8988T (cell line): Measurements from ENCODE around the gene CYB5R3.
"Not testable (repeated sequence)": the region's sequence is repeated elsewhere in the genome, so short reads cannot be mapped to it uniquely, and the experiment has no call there.

Experiments used
- DNase-seq: peaks from one replicate; pipeline ENCODE4 v3.0.0; 2011

Gene CYB5R3

GRCh38 chr22:42622061-42622710 lies 27.0 kb downstream of the CYB5R3 start:
- no peak for DNase-seq

DNA sequence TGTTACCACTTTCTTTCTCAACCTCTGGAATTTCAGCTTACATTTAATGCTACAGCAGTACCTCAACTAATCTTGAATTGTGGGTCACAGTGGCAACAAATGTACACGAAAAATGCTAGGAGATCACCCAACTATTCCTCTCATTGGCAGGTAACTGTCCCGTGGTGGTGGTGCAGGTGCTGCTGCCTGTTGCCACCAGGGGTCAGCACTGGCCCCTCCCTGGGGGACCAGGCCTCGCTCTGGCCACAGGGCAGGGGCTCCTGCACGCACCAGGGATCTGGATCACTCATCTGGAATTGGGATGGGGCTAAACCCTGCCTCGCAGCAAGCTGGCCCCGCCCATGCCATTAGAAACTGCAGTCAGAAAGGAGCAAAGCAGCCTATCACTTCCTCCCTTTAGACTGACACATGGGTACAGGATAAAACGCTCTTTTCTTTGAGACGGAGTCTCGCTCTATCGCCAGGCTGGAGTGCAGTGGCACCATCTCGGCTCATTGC lies 27.6 kb downstream of the CYB5R3 start:
- DNase-seq, result peak; percentile 87

DNA sequence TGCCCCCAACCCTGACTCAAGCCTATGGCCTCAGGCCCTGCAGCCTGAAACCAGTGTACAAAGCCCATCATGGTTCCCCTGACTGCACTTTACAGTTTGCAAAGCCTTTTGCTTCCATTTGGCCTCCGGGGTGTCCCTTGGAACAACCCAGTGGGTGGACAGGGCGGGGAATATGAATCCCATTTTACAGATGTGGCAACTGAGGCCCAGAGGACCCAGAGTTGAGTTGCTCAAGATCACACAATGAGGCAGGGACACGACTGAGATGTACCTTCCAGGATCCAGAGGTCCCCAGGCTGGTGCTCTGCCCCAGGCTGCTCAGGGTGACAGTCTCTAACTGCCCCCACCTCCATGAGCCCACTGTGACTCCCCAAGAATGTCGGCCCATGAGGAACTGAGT lies 29.1 kb downstream of the CYB5R3 start:
- DNase-seq, result no peak

GRCh38 chr22:42619261-42620063 lies 29.7 kb downstream of the CYB5R3 start:
- DNase-seq, result no peak

- no peak for DNase-seq
Measured at GRCh38 chr22:42617155-42617983, 31.8 kb downstream of the CYB5R3 start.

- not testable (repeated sequence) for DNase-seq
Measured at GRCh38 chr22:42615860-42616175, 33.4 kb downstream of the CYB5R3 start.

GRCh38 chr22:42615092-42615859 lies 33.9 kb downstream of the CYB5R3 start:
- DNase-seq, result peak; percentile 55

DNA sequence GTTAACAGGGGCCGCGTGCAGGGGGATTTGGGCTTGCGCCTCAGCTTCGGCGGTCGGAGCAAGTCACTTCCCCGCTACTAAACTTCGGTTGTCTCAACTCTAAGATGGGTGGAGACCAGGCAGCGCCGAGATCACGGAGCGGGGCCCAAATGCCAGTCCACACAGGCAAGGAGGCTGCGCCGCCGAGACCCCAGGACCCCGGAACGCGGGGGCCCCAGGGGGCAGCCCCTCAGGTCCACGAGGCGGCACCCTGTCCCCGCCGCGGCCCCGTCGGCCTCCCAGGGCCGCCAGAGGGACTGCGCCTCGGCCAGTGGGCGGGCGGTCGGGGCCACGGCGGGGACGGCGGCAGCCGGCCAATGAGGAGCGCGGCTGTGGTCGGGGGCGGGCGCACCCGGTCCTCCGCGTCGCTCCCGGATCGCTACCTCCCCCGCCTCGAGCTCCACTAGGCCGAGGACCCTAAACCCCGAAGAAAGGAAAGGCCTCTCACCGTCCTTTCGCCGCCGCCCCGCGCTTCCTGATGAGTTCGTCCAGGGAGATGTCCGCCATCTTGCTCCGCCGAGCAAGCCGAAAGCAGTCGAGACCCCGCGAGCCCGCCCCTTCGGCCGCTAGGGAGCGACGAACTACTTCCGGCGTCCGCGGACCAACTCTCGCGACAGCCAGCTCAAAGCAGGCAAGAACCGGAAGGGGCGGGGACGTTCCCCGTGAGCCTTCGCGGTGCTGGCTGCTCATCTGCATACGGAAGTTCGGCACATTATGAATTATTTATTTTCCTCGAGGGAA lies 34.7 kb downstream of the CYB5R3 start, which contains the start of gene POLDIP3:
Gene POLDIP3 (minus strand): TSS at position 572 of the 780 bp plus-strand sequence. CDS start 26 bp downstream, at position 546.
- peak; percentile 74 for DNase-seq

- no peak for DNase-seq
Measured at GRCh38 chr22:42613872-42614301, 35.3 kb downstream of the CYB5R3 start.

DNA sequence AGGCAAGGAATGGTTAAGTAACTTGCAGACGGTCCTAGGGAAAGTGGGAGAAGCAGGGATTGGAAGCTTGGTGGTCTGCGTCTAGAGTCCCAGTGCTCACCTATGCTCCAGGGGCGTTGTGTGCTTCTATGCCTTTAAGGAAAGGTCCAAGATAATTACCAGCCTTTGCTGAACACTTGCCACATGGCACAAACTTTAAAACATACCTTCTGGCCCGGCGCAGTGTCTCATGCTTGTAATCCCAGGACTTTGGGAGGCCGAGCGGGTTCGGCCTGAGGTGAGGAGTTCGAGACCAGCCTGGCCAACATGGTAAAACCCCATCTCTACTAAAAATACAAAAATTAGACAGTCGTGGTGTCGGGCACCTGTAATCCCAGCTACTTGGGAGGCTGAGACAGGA lies 36.9 kb downstream of the CYB5R3 start:
- DNase-seq, result no peak

DNA sequence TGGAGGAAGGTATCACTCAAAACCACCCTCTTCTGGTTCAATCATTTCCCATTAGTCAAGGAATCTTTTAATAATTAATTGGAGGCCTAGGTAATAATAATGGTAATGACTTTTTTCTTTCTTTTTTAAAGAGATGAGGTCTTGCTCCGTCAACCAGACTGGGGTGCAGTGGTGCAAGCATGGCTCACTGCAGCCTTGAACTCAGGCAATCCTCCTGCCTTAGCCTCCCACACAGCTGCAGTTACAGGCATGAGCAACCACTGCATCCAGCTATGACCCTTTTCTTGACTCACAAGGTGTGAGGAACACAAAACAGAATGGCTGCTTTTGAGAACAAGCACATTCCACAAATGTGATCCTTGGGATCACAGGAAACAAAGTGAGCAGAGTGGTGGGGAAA lies 38.1 kb downstream of the CYB5R3 start:
- no peak for DNase-seq

- DNase-seq, result no peak
Measured at GRCh38 chr22:42610186-42610585, 39.0 kb downstream of the CYB5R3 start.

- DNase-seq, result no peak
Measured at GRCh38 chr22:42608823-42609361, 40.3 kb downstream of the CYB5R3 start.

DNA sequence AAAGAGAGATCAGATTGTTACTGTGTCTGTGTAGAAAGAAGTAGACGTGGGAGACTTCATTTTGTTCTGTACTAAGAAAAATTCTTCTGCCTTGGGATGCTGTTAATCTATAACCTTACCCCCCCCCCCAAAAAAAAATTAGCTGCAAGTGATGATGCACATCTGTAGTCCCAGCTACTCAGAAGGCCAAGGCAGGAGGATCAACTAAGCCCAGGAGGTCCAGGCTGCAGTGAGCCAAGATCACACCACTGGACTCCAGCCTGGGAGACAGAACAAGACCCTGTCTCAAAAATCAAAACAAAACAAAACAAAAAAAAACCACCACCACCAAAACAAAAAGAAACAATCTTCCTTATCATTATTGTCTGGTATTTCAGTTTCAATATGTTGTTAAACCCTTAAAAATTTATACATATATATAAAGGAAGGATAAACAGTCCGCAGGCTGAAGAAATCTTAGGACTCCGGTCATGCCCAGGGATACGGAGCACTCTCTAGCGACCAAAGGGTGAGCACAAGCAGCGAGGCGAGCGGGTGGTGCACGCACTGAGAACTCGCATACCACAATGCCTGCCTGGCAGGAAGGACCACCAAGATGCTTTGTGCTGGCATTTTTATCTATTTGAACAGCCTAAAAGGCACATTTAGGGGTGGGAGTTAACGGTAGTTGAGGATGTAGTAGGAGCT lies 40.9 kb downstream of the CYB5R3 start:
- DNase-seq, result no peak

GRCh38 chr22:42607641-42608040 lies 41.6 kb downstream of the CYB5R3 start:
- DNase-seq, result not testable (repeated sequence)

GRCh38 chr22:42604403-42604802 lies 44.8 kb downstream of the CYB5R3 start:
- DNase-seq, result no peak

DNA sequence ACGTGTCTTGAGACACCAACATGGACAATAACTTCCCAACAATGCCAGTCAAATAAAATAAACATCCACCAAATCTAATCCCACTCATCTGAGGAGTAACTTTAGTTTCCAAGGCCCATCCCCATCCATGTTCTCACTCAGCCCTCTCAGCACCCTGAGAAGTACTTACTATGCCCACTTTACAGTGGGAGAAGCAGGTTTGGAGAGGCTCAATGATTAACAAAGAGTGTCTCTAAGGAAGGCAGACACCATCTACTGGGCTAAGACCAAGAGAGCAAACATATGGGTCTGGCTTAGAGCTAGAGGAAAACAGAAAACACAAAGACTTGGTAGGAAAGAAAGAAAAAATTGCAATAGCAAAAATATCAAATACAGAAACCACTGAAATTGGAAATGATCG lies 45.8 kb downstream of the CYB5R3 start:
- DNase-seq, result no peak

- no peak for DNase-seq
Measured at GRCh38 chr22:42602470-42602869, 46.7 kb downstream of the CYB5R3 start.

DNA sequence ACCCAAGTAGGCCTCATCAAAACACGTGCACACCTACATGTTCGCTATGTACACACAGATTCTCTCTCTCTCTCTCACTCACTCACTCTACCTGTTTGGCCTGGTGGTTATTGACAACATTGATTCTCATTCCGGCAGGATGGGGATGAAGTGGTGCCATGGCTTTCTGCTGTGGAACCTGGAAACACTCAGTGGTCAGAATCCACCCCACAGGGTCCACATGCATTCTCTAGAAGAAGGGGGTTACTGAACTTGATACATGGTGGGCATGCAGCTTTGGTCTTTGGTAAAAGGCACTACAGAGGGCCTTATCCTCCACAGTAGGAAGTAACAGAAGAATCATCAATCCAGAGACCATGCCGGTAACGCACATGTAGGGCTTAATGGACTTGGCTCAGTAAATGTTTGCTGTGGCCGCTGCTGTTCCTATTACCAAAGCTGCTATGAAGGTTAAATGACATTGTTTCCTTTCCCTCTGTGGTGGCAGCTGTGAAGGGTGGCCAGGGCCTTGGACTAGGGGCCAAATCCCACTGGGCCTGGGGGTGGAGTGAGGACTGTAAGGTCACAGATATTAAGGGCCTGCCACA lies 47.2 kb downstream of the CYB5R3 start:
- no peak for DNase-seq

- no peak for DNase-seq
Measured at GRCh38 chr22:42596863-42597530, 52.2 kb downstream of the CYB5R3 start.
